GM19467 (cell line): ENCODE measurements around the gene CRACR2A.

Experiments used
- ATAC-seq: cut with Tn5 transposase; IDR thresholded peaks from one replicate; pipeline ENCODE4 v1.9.1; 2021; ENCODE audit warnings: mild to moderate bottlenecking, moderate library complexity; ENCODE audit not compliant: unreplicated experiment

CRACR2A gene

DNA sequence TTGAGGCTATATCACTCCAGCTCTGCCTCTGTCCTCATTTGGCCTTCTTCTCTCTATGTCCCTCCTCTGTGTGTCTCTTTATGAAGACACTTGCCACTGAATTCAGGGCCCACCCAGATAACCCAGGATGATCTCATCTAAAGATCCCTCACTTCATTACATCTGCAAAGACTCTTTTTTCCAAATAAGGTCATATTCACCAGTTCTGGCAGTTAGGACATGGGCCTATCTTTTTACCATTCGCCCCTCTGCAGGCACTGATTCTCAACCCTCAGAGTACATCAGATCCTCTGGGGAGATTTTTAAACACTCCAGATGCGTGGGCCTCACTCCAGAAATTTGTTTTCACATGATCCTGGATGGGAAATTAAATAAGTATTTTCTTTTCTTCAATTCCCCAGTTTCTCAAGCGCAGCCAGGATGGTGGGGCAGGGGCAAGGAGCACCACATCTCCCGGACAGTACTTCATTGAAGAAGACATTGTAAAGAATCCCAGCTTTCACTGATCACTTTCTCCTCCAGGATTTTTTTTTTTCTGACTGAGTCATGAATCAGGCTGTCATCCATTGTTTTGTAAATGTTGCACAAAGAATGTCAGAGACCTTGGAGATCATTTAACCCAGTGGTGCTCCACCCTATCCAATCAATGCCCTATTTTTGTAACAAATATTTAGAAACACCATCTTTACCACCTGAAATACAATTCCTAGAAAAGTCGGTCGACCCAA lies 27.4 kb downstream of the CRACR2A start:
- ATAC-seq, result no peak

DNA sequence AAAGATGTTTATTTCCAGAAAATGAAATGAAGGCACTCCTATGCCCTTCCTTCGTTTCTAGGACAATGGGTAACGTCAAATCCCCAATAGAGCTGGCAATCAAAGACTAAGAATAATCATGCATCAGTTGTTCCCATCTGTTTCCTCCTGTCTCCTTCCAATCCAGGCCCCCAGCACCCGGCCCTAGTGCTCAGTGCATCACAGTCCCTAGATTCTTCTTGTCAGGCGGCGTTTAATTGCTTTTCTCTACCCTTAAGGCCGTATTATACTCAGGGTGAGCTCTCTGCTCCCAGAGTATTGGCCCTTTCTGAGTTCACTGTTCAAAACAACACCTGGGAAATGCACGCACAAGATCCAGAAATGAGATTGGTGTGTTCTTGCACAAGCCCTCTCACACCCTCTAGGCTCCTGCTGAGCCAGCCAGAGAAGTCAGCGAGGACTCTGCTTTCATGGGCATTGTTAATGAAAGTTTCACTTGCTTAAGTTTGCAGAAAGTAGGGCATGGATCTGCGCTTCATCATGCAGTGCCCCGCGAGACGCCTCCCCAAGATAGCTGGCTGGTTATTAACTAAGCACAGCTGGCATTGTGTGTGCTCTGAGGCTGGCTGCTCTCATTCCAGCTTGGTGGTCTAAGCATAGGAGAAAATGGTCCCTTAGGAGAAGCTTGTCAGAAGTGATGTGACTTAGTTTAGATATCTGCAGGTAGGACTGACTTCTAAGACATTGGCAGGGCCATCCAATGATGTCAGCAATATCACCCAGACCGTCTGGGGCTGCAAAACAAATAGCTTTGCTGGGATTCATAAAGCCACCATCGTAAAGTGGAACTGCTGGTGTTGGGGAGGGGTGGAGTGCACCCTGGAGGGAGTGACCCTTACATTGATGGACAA lies 28.7 kb downstream of the CRACR2A start:
- no peak for ATAC-seq

- no peak for ATAC-seq
Measured at GRCh38 chr12:3722368-3722767, 30.5 kb downstream of the CRACR2A start.

- no peak for ATAC-seq
Measured at GRCh38 chr12:3720772-3721171, 32.1 kb downstream of the CRACR2A start.

- ATAC-seq, result no peak
Measured at GRCh38 chr12:3718100-3718499, 34.8 kb downstream of the CRACR2A start.

GRCh38 chr12:3717283-3717898 lies 35.5 kb downstream of the CRACR2A start:
- no peak for ATAC-seq

- ATAC-seq, result no peak
Measured at GRCh38 chr12:3715999-3716398, 36.9 kb downstream of the CRACR2A start.

DNA sequence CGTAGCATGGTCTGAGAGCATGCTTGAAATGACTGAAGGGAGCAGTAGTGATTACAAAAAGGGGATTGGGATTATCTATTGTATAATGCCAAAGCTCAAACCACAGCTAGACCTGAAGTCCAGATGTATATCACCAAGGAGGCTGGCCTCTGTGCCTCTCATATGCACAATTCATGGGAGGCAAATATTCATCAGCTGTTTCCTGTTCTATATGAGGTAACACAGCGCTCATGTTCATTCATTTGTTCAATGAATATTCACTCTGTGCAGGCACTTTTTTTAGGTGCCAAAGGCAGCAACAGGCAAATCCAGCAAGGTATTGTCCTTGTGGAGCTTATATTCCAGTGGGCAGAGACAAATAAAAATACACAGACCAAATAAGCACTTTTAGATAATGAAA lies 39.0 kb downstream of the CRACR2A start:
- ATAC-seq, result no peak

- no peak for ATAC-seq
Measured at GRCh38 chr12:3713483-3713882, 39.4 kb downstream of the CRACR2A start.

DNA sequence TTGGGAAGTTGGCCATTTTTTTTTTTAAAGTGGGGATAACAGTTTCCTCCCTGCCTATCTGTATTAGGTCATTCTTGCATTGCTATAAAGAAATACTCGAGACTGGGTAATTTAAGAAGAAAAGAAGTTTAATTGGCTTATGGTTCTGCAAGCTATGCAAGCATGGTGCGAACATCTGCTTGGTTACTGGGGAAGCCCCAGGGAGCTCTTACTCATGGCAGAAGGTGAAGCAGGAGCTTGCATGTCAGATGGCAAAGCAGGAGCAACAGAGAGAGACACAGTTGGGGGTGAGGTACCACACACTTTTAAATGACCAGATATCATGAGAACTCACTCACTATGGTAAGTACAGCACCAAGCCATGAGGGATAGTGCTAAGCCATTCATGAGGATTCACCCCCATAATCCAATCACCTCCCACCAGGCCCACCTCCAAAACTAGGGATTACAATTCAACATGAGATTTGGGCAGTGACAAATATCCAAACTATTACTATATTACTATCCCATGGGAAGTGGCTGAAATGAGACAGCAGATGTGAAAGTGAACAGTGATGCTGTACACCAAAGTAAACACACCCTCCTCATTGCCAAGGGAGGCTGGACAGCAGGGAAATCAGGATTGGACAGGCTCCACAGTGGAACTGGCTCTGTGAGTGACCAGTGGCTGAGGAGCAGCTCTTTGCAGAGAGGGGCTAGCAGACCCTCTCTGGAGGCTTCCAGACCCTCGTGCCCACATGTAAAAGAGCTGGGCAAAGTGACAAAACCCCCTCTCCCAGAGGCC lies 40.5 kb downstream of the CRACR2A start:
- ATAC-seq, result no peak

GRCh38 chr12:3705354-3705675 lies 47.6 kb downstream of the CRACR2A start:
- ATAC-seq, result no peak

- ATAC-seq, result no peak
Measured at GRCh38 chr12:3704512-3705353, 48.2 kb downstream of the CRACR2A start.

GRCh38 chr12:3700861-3701260 lies 52.0 kb downstream of the CRACR2A start:
- ATAC-seq, result no peak

GRCh38 chr12:3698218-3698974 lies 54.5 kb downstream of the CRACR2A start:
- ATAC-seq, result no peak

DNA sequence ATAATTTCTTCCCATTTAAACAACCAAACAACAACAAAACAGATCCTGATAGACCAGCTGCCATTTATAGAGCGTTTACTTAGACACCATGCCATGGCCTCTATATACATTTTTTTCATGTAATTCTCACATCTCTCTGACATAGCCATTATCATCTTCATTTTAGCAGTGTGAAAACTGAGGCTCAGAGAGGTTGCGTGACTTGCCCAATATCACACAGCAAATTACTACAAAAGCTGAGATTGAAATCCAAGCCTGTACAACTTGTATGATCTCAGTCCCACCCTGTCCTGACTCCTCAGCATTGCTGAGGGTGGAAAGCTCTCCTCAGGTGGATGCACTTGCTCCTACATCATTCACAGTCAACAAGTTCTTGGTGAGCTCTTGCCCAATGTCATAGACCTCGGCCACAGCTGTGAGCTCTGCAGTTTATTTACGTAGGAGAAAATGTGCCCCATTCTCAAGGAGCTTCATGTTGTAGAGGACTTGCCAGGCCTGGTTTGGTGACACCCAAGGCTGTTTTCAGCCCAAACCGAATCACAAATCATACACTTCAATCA lies 55.5 kb downstream of the CRACR2A start:
- ATAC-seq, result no peak

- no peak for ATAC-seq
Measured at GRCh38 chr12:3694673-3695072, 58.2 kb downstream of the CRACR2A start.

GRCh38 chr12:3692616-3693365 lies 60.1 kb downstream of the CRACR2A start:
- no peak for ATAC-seq

DNA sequence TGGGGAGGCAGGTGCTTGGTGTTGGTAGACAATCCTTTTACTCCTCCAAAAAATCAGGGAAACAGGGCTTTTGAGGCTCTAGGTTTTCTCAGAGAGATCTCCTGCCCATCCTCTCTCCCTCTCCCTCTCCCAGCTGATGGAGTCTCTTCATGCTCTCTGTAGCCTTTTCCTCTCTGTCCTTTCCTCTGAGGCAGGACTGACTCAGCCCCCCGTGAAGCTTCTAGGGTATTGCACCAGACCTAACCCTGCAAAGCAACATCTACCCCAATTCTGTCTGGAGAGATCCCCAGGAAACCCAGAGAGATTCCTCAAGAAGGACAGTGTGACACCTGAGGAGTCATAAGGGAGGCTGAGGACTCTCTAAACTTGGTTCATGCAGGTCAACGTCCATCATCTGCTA lies 66.4 kb downstream of the CRACR2A start:
- no peak for ATAC-seq
